HG02571 (cell line): ENCODE data around the gene SH2D6.

Experiments used
- ATAC-seq: cut with Tn5 transposase; IDR thresholded peaks from one replicate; pipeline ENCODE4 v1.9.1; 2021; ENCODE audit warnings: mild to moderate bottlenecking, moderate library complexity; ENCODE audit not compliant: unreplicated experiment

SH2D6 gene

DNA sequence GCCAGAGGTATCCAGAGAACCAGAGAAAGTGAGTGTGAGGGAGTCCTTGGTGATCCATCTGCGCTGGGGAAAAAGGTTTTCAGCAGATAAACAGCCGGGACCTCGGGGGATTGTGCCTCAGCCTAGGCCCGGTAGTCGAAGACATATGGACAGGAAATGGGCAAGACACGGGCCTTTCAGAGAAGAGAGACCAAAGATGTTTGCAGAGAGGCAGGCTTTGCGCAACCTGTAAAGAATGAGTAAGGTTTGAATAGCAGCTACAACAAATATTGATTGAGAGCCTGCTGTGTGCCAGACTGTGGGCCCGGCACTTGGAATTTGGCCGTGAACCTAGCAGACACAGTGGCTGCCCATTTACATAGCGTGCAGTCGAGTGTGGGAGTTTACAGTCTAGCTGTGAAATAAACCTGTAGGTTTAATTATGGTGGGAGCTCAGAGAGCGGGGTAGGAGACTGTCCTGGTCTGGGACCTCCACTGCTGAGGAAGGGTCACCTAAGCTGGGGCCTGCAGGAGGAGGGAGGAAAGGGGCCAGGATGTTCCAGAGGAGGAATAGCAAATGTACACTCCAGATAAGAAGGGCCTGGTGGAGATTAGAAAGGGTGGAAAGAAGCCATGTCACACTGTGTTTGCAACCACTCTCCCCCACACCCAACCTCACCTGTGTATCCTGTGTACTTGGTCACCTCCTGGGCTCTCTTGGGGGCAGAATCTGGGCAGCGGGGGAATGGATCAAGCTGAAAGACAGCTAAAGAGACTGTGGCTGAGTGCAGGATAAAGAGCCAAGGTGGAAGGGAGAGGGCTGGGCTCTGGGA lies 3.0 kb downstream of the SH2D6 start:
- ATAC-seq, result no peak

DNA sequence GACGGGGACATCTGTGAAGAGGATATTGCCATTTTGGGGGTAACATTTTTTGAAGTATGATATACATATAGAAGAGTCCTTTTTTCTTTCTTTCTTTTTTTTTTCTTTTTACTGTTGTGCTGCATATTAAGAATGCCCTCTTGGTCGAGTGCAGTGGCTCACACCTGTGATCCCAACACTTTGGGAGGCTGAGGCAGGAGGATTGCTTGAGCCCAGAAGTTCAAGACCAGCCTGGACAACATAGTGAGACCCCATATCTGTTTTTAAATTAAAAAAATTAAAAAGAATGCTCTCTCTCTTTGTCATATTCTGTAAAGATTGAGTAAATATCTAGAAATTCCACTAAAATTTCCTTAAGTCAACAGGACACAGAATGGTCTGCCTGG lies 3.6 kb downstream of the SH2D6 start:
- no peak for ATAC-seq

DNA sequence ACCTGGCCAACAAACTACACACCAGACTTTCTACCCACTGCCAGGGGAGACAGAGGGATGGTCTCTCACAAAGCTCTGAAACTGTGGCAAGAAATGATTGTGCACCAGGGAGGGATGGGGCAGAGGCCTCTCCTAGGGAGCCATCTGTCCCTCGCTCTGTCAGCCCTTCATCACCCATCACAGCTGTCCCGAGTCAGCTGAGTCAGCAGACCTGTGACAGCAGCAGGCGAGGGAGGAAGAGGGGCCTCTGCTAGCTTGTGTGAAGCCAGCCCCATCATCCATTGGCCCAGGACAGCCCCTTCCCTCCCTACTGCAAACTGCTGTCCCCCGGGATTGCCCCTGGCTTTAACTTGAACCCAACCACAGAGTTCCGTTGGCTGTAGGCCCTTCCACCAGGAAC lies 5.0 kb downstream of the SH2D6 start:
- no peak for ATAC-seq

DNA sequence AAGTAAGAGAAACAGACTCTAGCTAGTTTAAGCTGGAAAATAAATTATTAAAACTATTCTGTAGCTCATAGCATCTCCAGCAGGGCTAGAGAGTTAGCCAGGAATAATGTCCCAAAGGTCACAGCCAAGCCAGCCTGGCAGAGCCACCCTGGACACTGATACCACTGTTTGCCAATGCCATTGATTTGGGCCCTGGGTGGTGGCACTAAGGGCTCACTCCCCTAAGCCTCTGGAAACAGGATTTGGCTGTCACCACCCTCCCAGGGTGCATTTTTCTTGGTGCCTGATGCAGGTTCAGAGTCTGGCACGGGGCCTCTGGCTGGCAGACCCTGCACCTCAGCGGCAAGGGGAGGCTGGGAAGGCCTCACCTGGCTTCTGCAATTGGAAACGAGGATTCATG lies 7.1 kb downstream of the SH2D6 start:
- ATAC-seq, result no peak

DNA sequence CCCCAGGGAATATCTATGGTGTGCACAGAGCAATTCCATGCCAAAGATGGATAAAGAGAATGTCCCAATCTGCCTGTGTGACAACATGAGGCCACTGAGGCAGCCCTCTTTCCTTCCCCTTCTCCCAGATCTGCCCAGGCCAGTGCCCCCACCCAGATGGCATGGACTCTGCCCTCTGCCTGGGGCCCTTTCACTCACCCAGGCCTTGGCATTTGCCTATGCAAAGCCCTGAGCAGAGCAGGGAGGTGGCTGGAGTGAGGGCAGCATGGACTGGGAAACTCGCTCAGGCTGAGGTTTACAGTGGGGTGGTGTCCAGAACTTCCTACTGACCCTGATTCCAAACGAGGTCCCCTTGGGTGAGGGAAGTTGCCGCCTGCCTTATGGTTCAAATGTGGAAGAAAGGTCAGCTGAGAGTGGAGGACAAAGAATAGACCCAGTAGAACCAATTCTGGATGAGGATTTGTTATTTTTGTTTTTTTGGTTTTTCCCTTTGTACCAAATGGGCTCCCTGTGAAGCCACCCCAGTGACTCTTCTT lies 8.9 kb downstream of the SH2D6 start:
- ATAC-seq, result no peak

DNA sequence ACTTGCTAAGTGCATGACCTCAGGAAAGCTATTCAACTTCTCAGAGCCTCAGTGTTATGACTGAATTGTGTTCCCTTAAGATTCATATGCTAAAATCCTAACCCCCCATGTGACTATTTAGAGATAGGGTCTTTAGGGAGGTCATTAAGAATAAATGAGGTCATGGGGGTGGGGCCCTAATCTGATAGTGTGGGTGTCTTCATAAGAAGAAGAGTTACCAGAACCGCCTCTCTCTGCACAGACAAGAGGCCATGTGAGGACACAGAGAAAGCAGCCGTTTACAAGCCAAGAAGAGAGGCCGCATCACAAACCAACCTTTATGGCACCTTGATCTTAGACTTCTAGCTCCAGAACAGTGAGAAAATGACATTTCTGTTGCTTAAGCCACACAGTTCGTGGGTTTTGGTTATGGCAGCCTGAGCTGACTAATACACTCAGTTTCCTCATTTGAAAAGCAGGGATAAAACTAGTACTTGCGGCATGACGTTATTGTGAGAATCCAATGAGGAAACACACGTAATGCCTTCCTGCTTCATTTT lies 9.9 kb downstream of the SH2D6 start:
- no peak for ATAC-seq

DNA sequence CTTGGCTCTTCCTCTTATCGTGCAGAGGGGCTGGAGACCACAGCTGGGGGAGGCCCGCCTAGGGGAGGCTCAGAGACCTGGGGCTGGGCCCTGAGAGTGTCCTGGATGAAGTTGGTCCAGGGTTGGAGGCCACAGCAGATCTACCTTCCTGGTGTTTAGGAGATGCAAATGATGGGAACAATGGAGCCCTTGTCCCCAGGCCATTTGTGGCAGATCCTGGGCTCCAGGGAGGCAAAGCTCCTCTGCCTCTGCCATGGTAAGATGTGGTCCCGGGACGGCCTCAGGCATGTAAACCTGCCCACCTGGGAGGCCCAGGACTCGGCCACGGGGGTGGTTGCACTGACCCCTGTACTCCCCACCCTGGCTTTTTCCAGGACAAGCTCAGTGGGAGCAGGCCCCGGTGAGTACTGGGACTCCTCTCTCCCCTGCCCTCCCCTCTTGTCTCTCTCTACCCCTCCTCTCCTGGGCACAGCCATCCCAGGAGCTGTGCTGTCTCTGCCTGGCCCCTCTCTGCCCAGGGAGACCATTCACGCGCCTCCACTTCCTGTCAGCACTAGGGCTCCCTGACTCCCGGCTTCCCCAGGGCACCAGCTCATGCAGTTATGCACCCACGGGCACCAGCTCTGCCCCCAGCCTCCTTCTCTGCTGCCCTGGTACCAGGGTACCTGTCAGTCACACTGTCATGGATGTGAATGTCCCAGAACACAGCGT lies 10.9 kb downstream of the SH2D6 start:
- no peak for ATAC-seq

- ATAC-seq, result no peak
Measured at GRCh38 chr2:85429924-85430289, 11.4 kb downstream of the SH2D6 start.

- ATAC-seq, result no peak
Measured at GRCh38 chr2:85430752-85431569, 12.4 kb downstream of the SH2D6 start.

GRCh38 chr2:85431570-85432205 lies 13.2 kb downstream of the SH2D6 start:
- ATAC-seq, result no peak

DNA sequence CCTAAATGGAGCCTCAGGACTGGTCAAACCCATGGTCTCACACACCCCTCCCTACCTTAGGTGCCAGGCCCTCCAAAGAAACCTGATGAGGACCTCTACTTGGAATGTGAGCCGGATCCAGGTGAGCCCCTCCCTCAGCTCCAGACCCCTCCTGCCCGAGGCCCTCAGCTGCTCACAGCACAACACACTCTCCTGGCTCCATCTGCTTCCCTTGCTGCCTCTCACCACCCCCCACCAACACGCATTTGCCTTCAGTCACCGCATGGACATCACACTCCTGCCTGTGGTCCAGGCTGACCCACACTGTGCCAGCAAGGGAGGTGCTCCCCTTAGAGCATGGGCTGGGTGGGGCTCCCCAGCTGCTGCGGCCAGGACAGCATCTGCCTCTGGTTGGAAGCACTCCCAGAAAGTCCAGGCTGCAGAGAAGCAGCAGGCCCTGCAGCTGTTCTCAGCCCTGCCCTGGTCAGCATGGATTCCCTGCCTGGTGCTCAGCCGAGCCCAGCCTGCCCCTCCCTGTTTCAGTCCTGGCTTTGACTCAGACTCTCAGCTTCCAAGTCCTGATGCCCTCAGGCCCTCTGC lies 15.1 kb downstream of the SH2D6 start:
- ATAC-seq, result no peak

DNA sequence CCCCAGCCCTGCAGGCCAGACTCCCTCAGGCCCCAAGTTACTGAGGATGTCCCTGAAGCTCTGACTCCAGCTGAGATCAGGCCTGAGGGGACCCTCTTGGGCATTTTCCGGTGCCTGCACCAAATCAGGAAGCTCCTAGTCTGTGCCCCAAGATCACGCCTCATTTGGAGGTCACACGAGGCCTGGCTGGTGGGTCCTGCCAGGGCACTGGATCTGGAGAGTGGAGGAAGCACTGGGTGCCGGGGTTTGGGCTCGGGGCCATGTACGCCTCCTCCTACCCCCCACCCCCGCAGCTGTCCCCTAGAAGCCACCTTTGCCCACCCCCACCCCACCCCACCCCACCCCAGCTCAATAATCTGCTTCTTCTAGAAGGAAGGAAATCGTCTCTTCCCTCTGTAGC lies 16.2 kb downstream of the SH2D6 start:
- ATAC-seq, result no peak

- no peak for ATAC-seq
Measured at GRCh38 chr2:85435220-85435958, 16.9 kb downstream of the SH2D6 start.

DNA sequence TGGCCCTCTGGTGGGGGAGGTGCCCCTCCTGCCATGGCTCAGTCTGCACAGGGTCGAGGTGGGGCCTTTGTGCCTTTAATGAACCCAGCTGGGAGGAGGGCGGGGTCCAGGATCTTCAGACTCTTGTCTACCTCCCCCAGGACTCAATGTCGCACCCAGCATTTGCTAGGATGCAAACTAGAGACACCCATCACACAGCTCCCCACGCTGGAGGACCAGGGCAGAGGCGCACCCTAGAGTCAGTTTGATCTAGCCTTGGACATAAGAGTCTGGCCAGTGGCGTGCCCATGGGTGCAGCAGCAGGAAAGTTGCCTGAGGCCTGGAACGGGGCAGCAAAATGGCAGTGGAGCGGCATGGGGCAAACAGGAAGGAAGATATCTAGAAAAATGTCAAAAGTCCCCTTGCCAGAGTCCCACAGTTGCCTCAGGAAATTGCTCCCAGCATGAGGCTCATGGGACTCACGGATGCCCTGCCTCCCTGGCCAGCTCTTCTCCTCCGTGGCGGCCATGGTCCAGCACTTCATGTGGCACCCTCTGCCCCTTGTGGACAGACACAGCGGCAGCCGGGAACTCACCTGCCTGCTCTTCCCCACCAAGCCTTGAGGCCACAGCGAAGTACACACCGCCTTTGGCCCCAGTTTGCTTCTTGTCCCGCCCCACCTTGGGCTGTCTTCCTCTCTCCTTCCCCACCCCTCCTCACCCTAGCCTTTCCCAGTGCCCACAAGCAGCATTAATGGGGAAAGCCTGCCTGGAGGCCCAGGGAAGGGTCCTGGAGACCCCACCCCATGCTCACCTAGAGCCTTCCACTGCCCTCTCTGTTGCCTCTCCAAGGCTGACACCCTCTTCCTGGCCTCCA lies 17.7 kb downstream of the SH2D6 start:
- no peak for ATAC-seq

DNA sequence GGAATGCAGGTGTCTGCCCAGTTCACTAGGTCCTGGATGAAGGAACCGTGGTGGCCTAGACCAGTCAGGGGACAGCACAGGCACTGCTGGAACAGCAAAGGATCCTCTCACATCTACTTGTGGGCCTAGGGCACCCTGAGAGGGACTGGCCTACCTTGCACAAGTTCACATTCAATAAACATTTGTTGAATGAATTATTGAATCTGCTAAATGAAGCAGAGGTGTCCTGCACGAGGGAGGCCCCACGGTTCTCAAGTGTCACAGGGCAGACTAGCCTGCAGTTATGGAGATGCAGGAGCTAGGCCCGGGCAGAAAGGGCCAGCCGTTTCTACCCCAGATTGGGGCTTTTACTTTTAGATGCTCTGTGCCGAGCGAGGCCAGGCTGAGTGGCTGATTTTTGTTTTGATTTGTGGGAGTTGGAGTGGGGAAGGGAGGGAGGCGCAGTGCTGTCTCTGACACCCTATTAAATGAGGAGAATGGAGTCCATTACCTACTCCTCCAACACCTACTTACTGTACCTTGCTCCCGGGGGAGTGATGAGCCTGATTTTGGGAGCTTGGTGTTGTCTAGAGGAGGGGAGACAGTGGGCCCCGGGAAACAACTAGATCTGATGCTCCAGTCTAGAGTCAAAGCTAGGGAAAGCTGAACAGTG lies 18.4 kb downstream of the SH2D6 start:
- no peak for ATAC-seq

- peak; percentile 88 for ATAC-seq
Measured at GRCh38 chr2:85437488-85438200, 19.1 kb downstream of the SH2D6 start.

GRCh38 chr2:85438201-85439024 lies 19.9 kb downstream of the SH2D6 start:
- ATAC-seq, result no peak
